ENCODE data around the gene ARHGAP27. TPM values are rescaled to one million over a fixed set of nuclear protein-coding genes. Genes with fewer than 3 reads are reported as not detected.

Gene ARHGAP27
- total and polyA plus RNA-seq, 2 of the 13 experiments (the other 11 are each of a cell fraction or from before 2014, with no cell fraction given) = 15.5 to 18.9 TPM

GRCh38 chr17:45428050-45428617 lies 4.5 kb downstream of the ARHGAP27 start (continued):
- TF ChIP-seq, protein P1, sequence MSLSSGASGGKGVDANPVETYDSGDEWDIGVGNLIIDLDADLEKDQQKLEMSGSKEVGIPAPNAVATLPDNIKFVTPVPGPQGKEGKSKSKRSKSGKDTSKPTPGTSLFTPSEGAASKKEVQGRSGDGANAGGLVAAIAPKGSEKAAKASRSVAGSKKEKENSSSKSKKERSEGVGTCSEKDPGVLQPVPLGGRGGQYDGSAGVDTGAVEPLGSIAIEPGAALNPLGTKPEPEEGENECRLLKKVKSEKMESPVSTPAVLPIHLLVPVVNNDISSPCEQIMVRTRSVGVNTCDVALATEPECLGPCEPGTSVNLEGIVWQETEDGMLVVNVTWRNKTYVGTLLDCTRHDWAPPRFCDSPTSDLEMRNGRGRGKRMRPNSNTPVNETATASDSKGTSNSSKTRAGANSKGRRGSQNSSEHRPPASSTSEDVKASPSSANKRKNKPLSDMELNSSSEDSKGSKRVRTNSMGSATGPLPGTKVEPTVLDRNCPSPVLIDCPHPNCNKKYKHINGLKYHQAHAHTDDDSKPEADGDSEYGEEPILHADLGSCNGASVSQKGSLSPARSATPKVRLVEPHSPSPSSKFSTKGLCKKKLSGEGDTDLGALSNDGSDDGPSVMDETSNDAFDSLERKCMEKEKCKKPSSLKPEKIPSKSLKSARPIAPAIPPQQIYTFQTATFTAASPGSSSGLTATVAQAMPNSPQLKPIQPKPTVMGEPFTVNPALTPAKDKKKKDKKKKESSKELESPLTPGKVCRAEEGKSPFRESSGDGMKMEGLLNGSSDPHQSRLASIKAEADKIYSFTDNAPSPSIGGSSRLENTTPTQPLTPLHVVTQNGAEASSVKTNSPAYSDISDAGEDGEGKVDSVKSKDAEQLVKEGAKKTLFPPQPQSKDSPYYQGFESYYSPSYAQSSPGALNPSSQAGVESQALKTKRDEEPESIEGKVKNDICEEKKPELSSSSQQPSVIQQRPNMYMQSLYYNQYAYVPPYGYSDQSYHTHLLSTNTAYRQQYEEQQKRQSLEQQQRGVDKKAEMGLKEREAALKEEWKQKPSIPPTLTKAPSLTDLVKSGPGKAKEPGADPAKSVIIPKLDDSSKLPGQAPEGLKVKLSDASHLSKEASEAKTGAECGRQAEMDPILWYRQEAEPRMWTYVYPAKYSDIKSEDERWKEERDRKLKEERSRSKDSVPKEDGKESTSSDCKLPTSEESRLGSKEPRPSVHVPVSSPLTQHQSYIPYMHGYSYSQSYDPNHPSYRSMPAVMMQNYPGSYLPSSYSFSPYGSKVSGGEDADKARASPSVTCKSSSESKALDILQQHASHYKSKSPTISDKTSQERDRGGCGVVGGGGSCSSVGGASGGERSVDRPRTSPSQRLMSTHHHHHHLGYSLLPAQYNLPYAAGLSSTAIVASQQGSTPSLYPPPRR (CRISPR knock-in tag; IDR thresholded peaks at IDR 0.05; ENCODE audit: borderline replicate concordance) = no peak
- TF ChIP-seq ZMAT3 (CRISPR knock-in tag; conservative IDR thresholded peaks at IDR 0.05) = peak; percentile 84; the same call in 1 of the 2 replicates
- TF ChIP-seq ZNF598 (CRISPR knock-in tag; IDR thresholded peaks at IDR 0.05; ENCODE audit: borderline replicate concordance) = peak; percentile 73
- TF ChIP-seq PAWR (CRISPR knock-in tag; IDR thresholded peaks at IDR 0.05; ENCODE audit: borderline replicate concordance) = no peak
- TF ChIP-seq FOXA1 (IDR thresholded peaks at IDR 0.05) = no peak
- no peak for TF ChIP-seq FOXA1 (CRISPR knock-in tag; IDR thresholded peaks at IDR 0.05)
- no peak for TF ChIP-seq ZFAT (CRISPR knock-in tag; conservative IDR thresholded peaks at IDR 0.05)
- TF ChIP-seq RFX5 (IDR thresholded peaks at IDR 0.05; ENCODE audit: low read depth, low read length) = no peak
- peak; percentile 60; the same call in 1 of the 2 replicates for TF ChIP-seq TBX2 (CRISPR knock-in tag; IDR thresholded peaks at IDR 0.05; ENCODE audit: borderline replicate concordance)
- no peak for TF ChIP-seq NPAS2 (CRISPR knock-in tag; IDR thresholded peaks at IDR 0.05; ENCODE audit: borderline replicate concordance)
- no peak for TF ChIP-seq KAT7 (CRISPR knock-in tag; IDR thresholded peaks at IDR 0.05; ENCODE audit: borderline replicate concordance)
- no peak for TF ChIP-seq KIAA2018 (CRISPR knock-in tag; IDR thresholded peaks at IDR 0.05; ENCODE audit: borderline replicate concordance)

Data from HepG2 (cell line).